ENCODE measurements around the gene MED25.
A peak's percentile ranks its signal among the peaks of the same experiment; 100 is the strongest.

The MED25 gene

DNA sequence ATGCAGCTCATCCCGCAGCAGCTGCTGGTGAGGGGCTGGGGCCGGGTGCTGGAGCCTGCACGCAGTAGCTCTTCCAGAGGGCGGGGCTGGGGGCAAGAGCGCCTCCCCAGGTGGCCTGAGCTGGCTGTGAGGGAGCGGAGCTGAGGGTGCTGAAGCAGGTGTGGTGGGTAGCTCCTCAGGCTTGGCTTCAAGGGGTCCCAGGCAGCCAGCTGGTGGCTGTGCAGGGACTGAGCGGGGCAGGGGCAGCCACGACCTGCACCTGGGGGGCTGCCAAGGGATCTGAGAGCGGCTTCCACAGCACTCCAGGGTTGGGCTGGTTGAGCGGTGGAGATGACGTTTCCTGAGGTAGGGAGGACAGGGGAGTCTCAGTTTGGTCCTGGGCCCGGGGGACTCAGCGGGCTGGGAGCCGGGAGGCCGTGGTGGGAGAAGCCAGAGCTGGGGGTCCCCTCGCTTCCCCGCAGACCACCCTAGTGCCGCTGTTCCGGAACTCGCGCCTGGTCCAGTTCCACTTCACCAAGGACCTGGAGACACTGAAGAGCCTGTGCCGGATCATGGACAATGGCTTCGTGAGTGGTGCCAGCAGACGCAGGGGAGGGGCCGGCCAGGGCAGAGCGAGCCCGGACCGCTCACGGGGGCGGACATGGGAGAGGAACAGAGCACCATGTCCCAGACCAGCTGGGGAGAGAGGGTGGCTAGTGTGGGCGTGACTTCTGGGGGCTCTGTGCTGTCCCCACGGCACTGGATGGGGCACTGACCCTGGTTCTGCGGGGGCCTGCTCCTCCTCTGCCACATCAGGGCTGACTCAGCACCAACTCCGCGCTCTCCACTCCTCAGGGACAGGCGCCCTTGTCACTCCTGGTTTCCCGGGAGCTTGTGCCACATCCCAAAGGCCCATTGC lies 40.2 kb downstream of the MED25 start:
- no peak for DNase-seq (ENCODE audit: extremely low read depth, low read depth)
- TF ChIP-seq, protein P1, sequence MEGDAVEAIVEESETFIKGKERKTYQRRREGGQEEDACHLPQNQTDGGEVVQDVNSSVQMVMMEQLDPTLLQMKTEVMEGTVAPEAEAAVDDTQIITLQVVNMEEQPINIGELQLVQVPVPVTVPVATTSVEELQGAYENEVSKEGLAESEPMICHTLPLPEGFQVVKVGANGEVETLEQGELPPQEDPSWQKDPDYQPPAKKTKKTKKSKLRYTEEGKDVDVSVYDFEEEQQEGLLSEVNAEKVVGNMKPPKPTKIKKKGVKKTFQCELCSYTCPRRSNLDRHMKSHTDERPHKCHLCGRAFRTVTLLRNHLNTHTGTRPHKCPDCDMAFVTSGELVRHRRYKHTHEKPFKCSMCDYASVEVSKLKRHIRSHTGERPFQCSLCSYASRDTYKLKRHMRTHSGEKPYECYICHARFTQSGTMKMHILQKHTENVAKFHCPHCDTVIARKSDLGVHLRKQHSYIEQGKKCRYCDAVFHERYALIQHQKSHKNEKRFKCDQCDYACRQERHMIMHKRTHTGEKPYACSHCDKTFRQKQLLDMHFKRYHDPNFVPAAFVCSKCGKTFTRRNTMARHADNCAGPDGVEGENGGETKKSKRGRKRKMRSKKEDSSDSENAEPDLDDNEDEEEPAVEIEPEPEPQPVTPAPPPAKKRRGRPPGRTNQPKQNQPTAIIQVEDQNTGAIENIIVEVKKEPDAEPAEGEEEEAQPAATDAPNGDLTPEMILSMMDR (IDR thresholded peaks at IDR 0.05; ENCODE audit: low read depth, low read length), result no peak

DNA sequence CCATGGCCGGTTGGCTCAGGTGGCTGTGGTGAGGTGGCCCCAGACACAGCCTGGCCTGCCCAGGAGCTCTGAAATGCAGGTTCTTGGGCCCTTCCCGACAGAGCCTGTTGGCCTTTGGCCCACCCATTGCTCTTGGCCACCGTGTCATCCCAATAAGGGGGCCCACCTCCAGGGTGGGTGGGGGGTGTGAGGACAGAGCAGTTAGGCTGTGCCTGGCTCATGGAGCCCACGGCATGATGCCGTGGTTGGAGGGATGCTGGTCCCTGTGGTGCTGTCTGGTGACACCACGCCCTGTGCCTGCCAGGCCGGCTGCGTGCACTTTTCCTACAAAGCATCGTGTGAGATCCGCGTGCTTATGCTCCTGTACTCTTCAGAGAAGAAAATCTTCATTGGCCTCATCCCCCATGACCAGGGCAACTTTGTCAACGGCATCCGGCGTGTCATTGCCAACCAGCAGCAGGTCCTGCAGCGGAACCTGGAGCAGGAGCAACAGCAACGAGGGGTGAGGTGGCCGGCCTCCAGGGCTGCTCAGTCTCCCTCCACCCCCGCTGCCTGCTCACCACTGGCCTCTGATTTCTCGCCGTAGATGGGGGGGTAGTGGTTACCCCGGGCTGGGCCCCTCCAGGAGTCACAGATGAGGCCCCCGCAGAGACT lies 41.7 kb downstream of the MED25 start:
- TF ChIP-seq, protein P1 (IDR thresholded peaks at IDR 0.05; ENCODE audit: low read depth, low read length), result no peak
- no peak for DNase-seq (ENCODE audit: extremely low read depth, low read depth)

DNA sequence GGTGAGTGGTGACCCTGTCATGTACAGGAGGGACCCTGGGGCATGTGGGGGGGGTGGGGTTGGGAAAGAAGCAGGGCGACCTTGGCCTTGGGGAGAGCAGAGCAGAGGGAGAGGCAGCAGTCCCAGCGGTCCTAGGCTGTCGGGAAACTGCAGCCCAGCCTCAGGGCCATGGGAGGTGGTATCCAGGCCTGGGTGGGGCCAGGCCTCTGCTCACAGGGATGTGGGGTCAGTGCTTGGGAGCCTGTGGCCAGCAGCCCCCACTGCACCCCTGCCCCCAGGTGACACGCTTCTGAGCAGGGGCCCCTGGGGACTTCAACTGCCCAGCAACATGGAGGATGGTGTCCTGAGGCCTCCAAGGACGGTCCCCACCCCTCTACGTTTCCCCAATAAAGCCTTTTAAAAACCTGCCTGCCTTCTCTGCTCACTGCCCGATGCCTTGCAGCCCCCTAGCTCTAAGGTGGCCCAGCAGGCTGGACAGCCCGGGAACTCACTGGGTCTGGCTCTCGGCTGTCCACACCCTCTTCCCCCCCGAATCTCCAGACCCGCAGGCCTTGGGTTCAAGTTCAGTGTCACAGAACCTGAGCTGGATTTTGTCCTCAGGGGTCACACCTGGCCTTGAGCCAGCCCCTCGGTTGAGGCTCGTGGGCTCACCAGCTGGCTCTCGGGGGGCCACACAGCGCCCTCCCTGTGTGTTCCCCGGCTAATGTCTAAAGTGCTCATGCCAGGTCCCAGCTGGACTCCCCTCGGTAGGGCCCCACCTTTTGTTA lies 42.4 kb downstream of the MED25 start:
- TF ChIP-seq, protein P1 (IDR thresholded peaks at IDR 0.05; ENCODE audit: low read depth, low read length), result no peak
- DNase-seq (ENCODE audit: extremely low read depth, low read depth), result no peak

DNA sequence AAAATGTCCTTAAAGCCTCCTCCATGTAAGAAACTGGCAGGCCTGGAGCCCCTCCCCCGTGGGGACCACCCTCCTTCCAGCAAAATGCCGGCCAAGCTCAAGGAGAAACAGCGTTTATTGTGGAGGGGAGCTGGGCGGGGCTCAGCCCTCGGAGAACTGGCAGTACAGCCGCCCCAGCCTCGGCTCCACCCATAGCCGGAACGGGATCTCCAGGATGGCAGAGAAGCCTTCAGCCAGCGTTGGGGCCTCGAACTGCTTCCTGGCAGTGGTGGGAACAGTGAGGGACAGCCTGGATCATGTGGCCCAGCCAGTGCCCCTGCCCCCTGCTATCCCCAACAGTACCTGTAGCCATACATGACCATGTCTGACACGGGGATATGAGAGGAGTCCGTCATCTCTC lies 43.0 kb downstream of the MED25 start:
- no peak for DNase-seq (ENCODE audit: extremely low read depth, low read depth)
- TF ChIP-seq, protein P1 (IDR thresholded peaks at IDR 0.05; ENCODE audit: low read depth, low read length), result no peak

DNA sequence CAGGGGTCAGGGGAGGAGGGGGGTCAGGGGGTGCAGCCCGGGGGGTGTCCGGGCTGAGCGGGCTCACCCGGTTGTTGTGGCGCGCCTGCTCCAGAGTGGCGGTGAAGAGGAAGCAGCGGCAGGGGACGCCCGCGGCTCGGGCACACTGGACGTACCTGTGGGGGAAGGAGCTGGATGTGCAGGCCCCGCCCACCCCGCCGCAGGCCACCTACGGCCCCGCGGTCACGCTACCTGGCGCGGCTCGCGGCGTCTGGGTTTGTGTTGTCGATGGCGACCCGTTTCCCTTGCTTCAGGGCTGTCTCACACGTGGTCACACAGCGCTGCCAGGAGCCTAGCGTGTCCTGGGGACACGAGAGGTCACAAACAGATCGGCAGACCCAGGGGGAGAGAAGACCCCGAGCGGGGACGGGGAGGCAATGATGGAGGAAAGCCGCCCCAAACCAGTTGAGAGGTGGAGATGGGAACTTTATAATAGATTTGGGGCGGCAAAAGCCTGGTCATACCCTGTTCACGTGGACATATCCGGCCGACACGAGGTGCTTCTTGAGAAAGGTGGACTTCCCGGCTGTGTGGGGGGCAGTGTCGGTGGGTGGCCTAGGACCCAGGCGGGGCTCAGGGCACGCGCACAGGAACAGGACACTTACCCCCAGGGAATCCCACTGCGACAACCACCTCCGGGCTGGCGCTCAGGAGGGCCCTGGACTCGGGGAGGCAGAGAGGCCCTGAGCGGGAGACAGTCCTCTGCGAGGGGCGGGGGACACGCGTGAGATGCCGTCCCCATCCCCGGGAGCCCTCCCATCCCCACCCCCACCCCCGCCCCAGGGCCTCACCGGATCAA lies 43.7 kb downstream of the MED25 start:
- no peak for DNase-seq (ENCODE audit: extremely low read depth, low read depth)
- TF ChIP-seq, protein P1 (IDR thresholded peaks at IDR 0.05; ENCODE audit: low read depth, low read length), result no peak

DNA sequence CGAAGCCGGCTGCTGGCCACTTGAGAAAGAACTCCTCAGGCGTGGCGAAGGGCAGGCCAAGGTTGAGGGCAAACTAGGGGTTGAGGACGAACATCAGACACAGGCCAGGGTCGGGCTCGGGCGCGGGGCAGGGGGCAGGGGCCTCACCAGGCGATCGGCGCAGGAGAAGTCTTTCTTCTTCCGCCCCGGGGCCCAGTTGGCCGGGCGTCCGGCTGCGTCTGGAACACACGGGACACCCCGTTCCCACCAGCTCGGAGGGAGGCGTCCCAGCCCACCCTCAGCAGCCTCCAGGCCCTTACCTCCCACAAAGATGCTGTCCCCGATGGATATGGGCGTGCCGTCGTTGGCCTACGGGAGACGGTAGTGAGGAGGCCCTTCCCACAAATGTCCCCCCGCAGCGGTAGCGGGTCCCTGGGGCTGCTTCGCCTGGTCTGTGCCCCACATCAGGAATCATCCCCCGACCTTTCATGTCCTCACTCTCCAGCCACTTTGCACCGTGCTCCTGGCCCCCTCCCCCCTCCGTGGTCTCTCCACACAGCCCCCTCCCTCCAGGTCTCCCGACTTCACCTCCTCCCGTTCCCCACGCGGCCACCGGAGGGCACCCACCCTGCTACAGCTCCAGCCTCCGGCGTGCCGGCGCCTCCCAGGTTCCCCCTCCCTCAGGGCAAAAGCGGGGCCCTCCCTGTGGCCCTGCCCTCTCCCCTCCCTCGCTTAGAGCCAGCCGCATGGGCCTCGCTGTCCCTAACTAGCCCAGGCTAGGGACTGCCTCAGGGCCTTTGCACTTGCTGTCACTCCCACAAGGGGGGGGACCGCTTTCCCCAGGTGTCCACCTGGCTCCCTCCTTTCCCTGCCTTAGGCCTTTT lies 44.5 kb downstream of the MED25 start:
- TF ChIP-seq, protein P1 (IDR thresholded peaks at IDR 0.05; ENCODE audit: low read depth, low read length), result peak; percentile 5
- DNase-seq (ENCODE audit: extremely low read depth, low read depth), result no peak
